NCI-H146 treated with DMSO at 0.1 percent for 48 hours (cell line): ENCODE data around the gene TIMM23B.
"Not testable (repeated sequence)": the region's sequence is repeated elsewhere in the genome, so short reads cannot be mapped to it uniquely, and the experiment has no call there.

Source experiments
- DNase-seq: peaks from one replicate; lab custom pipeline; 2025; ENCODE audit not compliant: unreplicated experiment; lab: John Stamatoyannopoulos, UW

TIMM23B gene, protein sequence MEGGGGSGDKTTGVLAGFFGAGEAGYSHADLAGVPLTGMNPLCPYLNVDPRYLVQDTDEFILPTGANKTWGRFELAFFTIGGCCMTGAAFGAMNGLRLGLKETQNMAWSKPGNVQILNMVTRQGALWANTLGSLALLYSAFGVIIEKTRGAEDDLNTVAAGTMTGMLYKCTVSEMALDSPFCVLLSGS

DNA sequence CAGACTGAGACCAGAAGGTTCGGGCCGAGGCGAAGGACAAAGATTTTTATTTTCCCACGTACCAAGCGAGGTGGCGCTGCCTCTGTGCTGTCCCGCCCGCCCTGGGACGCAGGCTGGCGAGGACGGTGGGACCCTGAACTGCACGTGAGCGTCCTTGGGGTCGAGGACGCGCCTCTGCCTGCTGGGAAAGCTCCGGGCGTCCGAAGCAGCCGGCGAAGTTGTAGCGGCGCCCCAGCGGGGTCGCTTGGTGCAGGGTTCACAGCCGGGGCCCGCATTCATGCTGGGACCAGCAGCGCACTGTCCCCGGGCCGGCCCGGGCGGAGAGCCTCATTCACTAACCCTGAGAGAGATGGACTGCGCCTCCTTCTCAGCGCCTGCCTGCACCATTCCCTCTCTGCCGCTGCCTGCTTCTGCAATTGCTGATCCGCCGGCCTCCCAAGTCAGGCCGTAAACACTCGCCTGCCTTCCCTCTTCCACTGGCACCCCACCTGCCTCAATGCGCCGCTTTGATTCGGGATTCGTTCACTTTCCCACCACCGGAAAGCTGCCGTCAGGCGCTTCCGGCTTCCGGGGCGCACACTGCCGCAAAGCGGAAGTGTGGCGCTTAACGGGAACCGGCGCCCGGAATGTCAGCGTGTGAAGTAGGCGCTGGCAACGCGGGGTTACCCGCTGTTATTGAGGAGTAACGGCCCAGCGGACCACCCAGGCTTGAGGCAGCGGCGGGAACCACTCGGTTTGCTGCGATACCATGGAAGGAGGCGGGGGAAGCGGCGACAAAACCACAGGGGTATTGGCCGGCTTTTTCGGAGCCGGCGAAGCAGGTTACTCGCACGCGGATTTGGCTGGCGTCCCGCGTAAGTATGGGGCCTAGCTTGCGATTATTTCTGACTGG is at the start of gene TIMM23B, which contains the start of gene PARG:
TSS of gene TIMM23B (plus strand) at position 607 of the 892 bp plus-strand sequence. CDS start at position 749, 142 bp downstream.
TSS of gene PARG (minus strand) at position 581 of the 892 bp plus-strand sequence. CDS start at position 279, 302 bp downstream.
- peak; percentile 29 for DNase-seq

DNA sequence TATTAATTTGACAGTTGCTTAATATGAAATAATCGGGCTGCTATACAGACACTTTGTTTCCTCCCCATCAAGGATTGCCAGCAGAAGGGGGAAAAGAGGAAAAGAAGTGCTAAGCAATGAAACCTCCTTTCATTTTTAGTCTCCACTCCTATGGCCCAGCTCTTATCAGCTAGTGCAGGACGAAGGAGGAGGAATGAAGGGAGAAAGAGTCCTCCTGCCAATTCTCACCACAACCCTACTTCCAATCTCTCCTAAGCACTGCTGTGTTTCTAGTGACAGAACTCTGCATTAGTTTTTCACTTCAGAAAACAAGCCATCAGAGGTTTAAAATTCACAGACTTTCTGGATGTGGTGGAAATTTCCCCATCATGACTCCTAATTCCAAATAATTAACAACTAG is 41.9 kb upstream of the TIMM23B start:
- DNase-seq, result not testable (repeated sequence)

DNA sequence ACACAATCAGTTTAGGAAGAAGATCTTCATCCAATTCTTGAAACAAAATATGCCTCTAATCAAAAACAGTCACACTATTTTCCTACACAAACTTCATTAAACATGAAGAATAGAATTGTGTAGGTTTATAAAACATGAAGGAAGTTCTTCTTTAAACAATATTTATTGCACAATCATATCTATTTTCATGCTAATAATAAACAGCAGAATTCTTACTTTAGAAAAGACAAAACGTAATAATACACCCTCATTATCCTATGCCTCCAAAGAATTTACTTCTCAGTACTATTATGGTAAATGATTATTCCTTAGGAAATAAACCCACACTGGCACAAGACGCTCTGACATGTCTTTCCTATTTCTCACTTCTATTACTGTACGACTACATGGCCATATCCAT is 41.4 kb upstream of the TIMM23B start:
- DNase-seq, result not testable (repeated sequence)

DNA sequence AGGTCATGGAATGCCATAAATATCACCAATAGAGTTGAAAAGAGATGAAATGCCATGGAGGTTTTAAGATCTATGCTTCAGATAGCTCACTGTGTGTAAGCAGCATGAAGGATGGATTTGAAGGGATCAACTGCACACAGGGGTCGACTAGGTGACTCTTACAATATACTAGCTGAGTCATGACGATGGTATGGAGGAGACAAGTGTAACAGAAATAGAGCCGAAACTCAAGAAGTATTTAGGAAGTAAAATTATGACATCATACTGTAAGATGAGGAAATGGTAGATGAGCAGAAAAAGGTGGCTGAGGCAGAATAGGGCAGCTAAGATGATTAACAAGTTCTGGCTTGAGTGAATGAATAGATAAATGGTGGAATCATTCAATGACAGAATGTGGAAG is 38.0 kb upstream of the TIMM23B start:
- not testable (repeated sequence) for DNase-seq

DNA sequence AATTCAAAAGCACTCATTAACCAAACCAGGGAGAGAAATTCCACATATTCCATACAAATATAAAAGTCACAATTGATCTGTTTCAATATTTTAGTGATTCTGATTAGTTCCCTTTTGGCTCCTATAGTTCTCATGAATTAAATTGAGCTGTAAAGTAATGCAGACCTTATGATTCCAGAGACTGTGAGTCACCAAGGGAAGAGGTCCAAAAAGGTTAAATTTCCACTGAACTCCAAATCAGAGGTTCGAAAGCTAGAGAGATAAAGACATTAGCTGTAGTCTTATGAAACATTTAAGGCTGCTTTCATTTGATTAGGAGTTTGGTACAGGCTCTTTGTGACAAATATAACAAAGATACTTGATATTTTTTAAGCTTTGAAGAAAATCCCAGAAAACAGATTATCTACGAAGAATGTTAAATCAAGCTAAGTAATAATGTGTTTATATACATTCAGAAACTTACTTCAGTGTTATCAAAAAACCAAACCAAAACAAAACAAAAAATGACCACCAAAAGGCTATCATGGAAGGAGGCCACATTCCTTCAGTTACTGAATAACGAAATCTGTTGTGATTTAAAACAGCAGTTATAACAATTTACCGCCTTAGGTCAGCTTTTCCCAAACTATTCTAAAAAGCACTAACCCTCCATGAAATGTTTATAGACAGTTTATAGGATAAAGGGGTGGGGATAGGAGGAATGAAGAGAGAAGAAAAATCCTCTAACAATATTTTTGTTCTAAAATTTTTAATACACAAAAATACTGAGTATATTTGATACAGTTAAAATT is 33.4 kb upstream of the TIMM23B start:
- DNase-seq, result not testable (repeated sequence)

DNA sequence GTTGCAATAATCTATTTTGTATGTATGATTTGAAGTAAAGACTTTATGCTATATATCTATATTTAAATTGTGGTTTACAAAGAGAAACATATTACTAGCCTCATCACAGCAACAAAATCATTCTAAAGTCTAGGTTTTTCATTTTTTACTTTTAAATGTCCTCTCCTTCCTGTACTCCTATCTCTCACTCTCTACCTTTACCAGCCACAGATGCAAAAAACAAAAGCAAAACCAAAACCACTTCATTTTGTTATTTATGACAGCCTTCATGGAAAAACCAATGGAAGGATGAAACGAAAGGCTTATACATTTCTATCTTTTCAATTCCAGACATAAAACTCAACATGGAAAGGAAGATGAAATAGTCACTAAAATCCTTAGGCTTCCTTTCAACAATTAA is 31.6 kb upstream of the TIMM23B start:
- DNase-seq, result not testable (repeated sequence)

DNA sequence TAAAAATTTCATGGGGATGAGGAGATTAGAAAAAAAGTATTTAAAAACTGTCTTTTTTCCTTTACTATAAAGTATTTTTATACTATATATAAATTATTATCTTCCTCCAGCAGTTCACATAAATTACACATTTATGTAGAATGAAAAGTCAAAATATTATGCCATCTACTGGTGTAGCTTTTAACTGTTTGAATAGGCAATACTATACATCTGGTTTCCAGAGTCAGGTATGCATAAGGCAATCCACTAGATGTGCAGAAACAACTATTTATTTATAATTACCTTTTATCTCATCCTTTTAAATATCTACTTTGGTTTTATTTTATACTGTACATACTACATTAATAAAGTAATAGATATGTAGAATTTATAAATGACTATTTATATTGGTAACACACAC is 25.4 kb upstream of the TIMM23B start:
- DNase-seq, result not testable (repeated sequence)

DNA sequence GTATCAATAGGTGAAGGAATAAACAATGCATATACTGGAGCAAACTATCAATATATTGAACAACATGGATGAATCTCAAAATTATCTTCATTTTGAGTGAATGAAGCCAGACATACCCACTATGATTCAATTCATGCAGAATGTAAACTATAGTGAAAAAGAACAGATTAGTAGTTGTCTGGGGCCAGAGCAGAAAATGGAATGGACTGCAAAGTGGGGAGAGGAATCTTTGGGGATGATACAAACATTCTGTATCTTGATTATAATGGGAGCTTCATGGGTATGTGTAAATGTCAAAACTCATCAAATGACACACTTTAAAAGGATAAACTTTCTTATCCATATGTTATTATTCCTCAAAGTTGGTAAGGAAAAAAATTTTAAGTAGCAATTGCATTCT is 23.9 kb upstream of the TIMM23B start:
- not testable (repeated sequence) for DNase-seq

DNA sequence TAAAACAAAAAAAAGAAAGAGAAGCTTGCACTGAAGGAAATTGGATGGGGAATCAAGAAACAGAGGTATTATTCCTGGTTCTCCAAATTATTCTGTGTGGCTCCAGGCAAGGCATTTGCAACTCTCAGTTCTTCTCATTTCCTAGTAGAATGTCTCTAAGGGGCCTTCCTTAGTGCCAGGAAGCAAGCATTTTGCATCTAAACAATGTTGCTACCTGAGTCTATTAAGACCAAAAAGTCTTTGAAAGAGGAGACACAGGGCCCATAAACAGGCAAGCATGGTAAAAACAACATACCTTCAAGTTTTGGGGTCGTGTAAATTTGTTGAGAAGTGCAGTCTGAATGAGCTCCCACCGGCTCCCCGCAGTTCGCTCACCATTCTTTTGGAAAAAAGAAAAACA is 19.8 kb upstream of the TIMM23B start:
- DNase-seq, result not testable (repeated sequence)

DNA sequence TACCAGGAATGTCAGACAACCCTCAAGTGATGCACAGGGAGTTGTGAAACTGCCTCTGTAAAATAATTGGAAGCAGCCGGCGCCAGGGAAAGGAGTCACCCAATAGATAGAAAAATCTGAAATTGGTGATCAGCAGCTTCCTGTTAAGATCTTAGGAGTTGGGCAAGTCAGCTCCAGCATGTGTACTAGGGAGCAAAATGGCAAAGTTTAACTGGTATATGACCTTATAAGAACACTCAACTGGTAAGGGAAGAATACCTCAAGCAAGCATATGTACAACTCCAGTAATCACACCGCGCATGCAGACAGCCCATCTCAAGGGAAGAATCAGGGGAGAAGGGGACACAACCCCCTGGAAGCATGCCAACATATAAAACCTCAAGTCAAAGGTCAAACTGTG is 18.3 kb upstream of the TIMM23B start:
- DNase-seq, result not testable (repeated sequence)

DNA sequence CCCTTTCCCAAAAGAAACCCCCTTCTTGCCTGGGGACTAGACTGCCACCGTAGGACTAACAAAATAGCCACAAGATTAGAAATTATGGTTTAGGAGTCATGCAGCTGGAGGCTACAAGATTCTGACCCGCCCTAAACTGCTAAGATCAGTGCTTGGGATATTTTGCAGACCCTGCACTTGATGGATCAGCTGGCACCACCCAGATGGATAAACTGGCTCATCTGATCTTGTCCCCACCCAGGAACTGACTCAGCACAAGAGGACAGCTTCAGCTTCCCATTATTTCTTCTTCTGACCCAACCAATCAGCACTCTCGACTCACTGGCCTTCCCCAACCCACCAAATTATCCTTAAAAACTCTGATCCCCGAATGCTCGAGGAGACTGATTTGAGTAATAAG is 10.6 kb upstream of the TIMM23B start:
- DNase-seq, result not testable (repeated sequence)

DNA sequence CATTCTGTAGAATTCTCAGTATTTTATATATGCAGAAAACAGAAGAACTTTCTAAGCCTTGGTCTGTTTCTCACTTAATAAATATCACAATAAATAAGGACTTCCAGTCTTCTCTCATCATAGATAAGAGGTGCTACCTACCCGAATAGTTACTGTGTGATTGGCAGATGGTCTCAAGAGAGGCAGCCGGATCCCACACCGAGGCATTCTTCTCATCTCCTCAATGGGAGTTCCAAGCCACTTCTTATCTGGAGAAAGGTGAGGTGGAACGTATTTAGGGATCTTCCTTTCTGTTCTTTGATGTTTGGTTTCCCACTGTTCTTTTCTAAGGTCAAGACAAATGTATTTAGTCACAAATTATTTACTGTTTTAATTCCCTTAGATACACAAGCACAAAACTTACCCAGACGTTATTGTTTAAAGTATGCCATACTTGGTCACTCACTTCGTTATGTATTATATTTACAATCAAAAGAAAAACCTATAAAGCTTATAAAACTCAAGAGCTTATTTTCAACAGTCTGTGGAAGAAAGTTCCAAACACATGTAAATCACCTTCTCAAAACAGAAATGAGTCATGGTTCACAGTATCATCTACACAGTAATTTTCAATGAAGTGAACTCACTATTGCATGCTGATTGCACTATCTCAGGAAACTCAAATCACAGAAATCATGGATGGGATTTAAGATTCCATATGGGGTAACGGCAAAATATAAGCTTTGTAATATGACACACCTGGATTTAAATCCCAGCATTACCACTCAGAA is 9.7 kb upstream of the TIMM23B start:
- not testable (repeated sequence) for DNase-seq

DNA sequence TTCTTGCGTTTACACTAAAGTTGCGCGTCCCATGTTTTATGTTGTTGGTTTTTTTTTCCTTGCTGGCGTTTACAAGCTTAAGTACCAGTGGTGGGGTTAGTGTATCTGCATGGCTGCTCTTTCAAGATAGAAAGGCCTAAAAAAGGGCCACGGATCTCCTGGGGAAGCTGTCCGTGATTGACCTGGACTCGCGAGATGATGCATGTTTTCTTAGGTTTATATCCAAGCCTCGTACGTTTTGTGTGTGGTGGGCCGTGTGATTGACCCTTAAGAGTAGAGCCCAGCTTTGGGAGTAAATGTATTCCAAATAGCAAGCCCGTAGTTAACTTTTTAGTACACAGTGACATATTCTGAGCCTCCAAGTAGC is 469 bp downstream of the TIMM23B start:
- not testable (repeated sequence) for DNase-seq

DNA sequence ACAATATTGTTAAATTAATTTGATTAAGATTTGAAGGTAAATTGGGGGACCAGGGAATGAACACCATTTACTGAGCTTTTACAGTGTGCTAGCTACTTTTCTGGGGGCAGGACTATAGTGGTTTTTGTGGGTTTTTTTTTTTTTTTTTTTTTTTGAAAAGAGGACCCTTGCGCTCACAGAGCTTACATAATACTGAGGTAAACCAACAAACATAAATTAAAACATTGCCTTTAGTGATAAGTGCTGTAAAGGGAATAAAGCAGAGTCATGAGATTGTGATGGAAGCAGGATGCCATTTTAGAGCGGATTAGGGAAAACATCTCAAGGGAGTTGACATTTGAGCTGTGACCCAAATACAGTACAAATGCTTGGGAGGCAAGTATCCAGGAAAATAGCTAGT is 1.8 kb downstream of the TIMM23B start:
- not testable (repeated sequence) for DNase-seq

DNA sequence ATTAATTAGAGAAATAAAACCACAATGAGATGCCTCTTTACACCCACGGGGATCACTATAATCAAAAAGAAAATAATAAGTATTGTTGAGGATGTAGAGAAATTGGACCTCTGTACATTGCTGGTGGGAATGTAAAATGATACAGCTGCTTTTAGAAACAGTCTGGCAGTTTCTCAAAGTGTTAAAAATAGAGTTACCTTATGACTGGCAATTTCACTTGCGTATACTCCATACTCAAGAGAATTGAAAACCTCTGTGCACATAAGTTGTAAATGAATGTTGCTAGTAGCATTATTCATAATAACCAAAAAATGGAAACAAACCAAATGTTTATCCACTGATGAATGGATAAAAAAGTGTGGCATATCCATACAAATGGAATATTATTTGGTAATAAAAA is 6.3 kb downstream of the TIMM23B start:
- not testable (repeated sequence) for DNase-seq

DNA sequence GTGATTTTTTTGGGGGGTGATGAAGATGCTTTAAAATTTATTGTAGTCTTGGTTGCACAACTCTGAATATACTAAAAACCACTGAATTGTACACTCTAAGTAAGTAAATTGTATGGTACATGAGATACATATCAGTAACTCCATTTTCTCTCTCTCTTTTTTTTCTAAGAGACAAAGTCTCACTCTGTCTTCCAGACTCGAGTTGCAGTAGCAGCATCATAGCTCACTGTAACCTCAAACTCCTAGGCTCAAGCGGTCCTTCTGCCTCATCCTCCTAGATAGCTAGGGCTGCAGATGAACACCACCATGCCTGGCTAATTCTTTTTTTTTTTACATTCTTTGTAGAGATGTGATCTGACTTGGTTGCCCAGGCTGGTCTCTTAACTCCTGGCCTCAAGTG is 6.9 kb downstream of the TIMM23B start:
- DNase-seq, result not testable (repeated sequence)

DNA sequence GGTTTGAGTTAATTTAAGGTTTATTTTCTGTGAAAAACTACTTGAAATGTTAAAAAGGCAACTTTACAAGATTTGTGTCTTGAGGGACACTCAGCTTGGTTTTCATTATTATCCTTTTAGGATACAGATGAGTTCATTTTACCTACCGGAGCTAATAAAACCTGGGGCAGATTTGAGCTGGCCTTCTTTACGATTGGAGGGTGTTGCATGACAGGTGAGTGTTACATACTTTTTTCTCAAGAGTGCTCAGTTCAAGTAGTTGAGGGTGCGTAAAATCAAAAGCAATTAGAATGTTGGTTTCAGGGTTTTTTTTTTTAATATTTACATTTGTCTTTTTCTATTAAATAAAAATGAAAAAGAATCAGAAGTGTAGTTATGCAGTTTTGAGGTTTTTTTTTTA is 10.2 kb downstream of the TIMM23B start:
- DNase-seq, result not testable (repeated sequence)

DNA sequence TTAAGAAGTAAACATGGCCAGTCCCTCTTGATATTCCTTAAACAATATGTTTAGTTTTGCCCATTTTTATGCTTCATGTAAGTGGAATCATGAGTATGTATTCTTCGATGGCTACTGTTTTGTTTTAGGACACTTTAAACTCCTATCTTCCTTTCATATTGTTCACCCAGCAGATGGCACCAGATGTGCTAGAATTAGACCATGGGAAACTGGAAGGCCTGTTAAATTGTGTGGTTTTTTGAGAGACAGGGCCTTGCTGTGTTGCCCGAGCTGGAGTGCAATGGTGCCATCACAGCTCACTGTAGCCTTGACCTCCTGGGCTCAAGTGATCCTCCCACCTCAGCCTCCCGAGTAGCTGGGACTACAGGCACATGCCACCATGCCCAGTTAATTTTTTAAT is 11.3 kb downstream of the TIMM23B start:
- not testable (repeated sequence) for DNase-seq

DNA sequence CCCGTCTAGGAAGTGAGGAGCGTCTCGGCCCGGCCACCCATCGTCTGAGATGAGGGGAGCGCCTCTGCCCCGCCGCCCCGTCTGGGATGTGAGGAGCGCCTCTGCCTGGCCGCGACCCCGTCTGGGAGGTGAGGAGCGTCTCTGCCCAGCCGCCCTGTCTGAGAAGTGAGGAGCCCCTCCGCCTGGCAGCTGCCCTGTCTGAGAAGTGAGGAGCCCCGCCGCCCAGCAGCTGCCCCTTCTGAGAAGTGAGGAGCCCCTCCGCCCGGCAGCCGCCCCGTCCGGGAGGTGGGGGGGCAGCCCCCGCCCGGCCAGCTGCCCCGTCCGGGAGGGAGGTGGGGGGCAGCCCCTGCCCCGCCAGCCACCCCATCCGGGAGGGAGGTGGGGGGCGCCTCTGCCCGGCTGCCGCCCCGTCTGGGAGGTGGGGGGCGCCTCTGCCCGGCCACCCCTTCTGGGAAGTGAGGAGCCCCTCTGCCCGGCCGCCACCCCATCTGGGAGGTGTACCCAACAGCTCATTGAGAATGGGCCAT is 28.5 kb downstream of the TIMM23B start:
- DNase-seq, result not testable (repeated sequence)

DNA sequence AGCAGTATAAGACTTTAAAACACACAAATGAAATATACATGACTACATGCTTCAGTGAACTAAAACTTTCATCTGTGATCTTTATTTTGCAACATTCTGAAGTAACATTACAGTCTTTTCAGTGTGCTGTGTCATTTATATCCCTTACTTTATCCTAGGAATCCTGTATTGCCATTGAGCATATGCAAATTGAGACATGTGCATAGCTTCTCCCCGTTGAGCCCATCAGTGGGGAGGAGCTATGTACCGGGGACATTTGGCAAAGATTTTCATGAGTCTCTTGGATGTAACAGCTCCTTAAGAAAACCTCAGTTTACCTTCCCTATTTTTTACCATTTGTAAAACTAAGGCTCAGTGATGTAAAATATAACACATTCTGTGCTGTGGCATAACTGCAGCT is 29.6 kb downstream of the TIMM23B start:
- not testable (repeated sequence) for DNase-seq
